ENCODE measurements around the gene MRGPRX2. TPM values are rescaled to one million over a fixed set of nuclear protein-coding genes. Genes with fewer than 3 reads are reported as not detected.

Gene MRGPRX2
- total and polyA plus RNA-seq, 10 of the 15 experiments (the other 5 are each of a cell fraction or from before 2014, with no cell fraction given), result 0.03 to 0.11 TPM; not detected in 8

DNA sequence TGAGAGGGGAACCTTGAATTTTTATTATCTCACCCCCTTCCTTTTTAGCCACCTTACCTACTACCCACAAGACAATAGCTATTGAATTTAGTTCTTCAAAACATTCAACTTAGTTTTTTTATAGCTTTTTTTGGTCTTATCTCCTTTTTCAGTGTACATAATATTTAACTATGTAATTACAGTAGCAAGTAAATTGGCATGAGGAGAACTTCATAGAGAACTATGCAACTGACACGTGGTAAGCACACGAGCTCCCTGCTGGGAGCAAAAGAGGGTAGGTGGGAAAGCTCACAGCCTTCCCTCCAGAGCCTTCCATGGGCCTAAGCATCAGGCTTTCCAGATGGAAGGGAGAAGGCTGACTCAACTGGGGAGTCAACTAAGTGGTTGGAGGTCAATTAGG is 34.3 kb upstream of the MRGPRX2 start:
- no peak overlapping the region for H3K9ac ChIP-seq (ENCODE audit: control insufficient read depth, insufficient read depth, low read length)
- no peak for FAIRE-seq
- in situ Hi-C loops (cut with MboI), result no loop called here

DNA sequence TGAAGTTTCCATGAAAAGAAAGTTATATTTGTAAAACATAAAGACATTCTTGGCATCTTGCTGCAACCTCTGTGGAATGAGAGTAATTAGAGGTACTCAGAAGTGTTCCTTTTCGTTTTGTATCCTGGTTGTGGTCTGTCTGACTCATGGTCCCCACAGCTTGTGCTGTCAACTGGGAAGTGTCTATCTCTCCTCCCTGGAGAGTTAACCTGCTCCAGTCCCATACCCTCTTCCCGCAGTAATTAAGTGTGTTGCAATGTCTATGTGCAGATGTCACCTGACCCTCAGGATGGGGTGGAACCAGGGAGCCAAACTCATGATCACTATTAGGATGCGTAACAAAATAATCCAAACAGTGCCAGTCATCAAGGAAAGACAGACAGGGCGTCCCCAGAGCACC is 33.5 kb upstream of the MRGPRX2 start:
- Histone ChIP-seq H3K4me1 (ENCODE audit: control insufficient read depth, insufficient read depth, low read length) (no peaks in the 10 kb centered on the region), H3K9me3 (replicated peaks; ENCODE audit: control insufficient read depth, insufficient read depth, low read length) (no peaks in the 10 kb centered on the region), H3K4me3 (no peak overlapping the region), H3K27ac (ENCODE audit: control insufficient read depth, insufficient read depth) (no peak overlapping the region), H3K9ac (ENCODE audit: control insufficient read depth, insufficient read depth, low read length) (no peak overlapping the region), H3K4me2 (ENCODE audit: control insufficient read depth, insufficient read depth) (no peak overlapping the region), H3K36me3 (ENCODE audit: control insufficient read depth in 2 of 2, insufficient read depth in 2 of 2, low read length in 1 of 2) (no peaks in the 10 kb centered on the region), H4K20me1 (ENCODE audit: control insufficient read depth, insufficient read depth) (no peaks in the 10 kb centered on the region), H3K79me2 (ENCODE audit: control insufficient read depth, insufficient read depth, low read length) (no peaks in the 10 kb centered on the region), H3K27me3 (replicated peaks in 1 of 2; ENCODE audit: control insufficient read depth in 2 of 2, insufficient read depth in 2 of 2, low read length in 1 of 2) (no peaks in the 10 kb centered on the region), H2AFZ (ENCODE audit: control insufficient read depth, low read depth, low read length) (no peak overlapping the region)
- DNase-seq (ENCODE audit: low read depth, low spot score) (no peak), FAIRE-seq (no peak), ATAC-seq (no peak)
- 60% methylated on average over 4 of the region's 4 CpGs for WGBS (ENCODE audit: insufficient coverage, insufficient replicate concordance, low lambda C conversion rate, missing lambda C conversion rate)
- in situ Hi-C loops (cut with MboI), result no loop called here
- ChIA-PET CTCF (interaction anchor here (1.3 kb wide), 1 partner anchor 16 kb away, joined by 3 read pairs; no protein-coding TSS in a partner anchor), POLR2A (no interaction called here), RAD21 (ENCODE audit: unreplicated experiment) (no interaction called here), SMC1A (ENCODE audit: uncharacterized antibody, unreplicated experiment) (no interaction called here)
- intact Hi-C loops (cut with micrococcal nuclease; ENCODE audit: unreplicated experiment), result no loop called here
- no TSS peak for BruUV-seq (replicated peaks)
- TF ChIP-seq NFXL1 (IDR thresholded peaks at IDR 0.05; ENCODE audit: borderline replicate concordance) (no peak), TAF1 (IDR thresholded peaks at IDR 0.05; ENCODE audit: borderline replicate concordance, low read depth, low read length) (no peak), RELA (IDR thresholded peaks at IDR 0.05; ENCODE audit: borderline replicate concordance, partially characterized antibody) (no peak), POLR2AphosphoS5 (IDR thresholded peaks at IDR 0.05; ENCODE audit: low read length) (no peak), CREM (IDR thresholded peaks at IDR 0.05; ENCODE audit: low read depth) (no peak), TCF7 (IDR thresholded peaks at IDR 0.05; ENCODE audit: borderline replicate concordance) (no peak), GABPA (IDR thresholded peaks at IDR 0.05; ENCODE audit: low read depth) (no peak), SIX5 (IDR thresholded peaks at IDR 0.05; ENCODE audit: low read depth, low read length, severe bottlenecking) (no peak), MEF2B (IDR thresholded peaks at IDR 0.05; ENCODE audit: partially characterized antibody, poor library complexity, severe bottlenecking) (no peak), PAX8 (IDR thresholded peaks at IDR 0.05) (no peak), ZZZ3 (IDR thresholded peaks at IDR 0.05; ENCODE audit: control insufficient read depth, insufficient read length, low read depth) (no peak), NFYB (IDR thresholded peaks at IDR 0.05; ENCODE audit: insufficient read depth, low read depth, low read length) (no peak), ZNF622 (IDR thresholded peaks at IDR 0.05) (no peak), SPI1 (IDR thresholded peaks at IDR 0.05; ENCODE audit: borderline replicate concordance, insufficient read depth, low read depth, low read length) (no peak)
- TF ChIP-seq, protein P1, sequence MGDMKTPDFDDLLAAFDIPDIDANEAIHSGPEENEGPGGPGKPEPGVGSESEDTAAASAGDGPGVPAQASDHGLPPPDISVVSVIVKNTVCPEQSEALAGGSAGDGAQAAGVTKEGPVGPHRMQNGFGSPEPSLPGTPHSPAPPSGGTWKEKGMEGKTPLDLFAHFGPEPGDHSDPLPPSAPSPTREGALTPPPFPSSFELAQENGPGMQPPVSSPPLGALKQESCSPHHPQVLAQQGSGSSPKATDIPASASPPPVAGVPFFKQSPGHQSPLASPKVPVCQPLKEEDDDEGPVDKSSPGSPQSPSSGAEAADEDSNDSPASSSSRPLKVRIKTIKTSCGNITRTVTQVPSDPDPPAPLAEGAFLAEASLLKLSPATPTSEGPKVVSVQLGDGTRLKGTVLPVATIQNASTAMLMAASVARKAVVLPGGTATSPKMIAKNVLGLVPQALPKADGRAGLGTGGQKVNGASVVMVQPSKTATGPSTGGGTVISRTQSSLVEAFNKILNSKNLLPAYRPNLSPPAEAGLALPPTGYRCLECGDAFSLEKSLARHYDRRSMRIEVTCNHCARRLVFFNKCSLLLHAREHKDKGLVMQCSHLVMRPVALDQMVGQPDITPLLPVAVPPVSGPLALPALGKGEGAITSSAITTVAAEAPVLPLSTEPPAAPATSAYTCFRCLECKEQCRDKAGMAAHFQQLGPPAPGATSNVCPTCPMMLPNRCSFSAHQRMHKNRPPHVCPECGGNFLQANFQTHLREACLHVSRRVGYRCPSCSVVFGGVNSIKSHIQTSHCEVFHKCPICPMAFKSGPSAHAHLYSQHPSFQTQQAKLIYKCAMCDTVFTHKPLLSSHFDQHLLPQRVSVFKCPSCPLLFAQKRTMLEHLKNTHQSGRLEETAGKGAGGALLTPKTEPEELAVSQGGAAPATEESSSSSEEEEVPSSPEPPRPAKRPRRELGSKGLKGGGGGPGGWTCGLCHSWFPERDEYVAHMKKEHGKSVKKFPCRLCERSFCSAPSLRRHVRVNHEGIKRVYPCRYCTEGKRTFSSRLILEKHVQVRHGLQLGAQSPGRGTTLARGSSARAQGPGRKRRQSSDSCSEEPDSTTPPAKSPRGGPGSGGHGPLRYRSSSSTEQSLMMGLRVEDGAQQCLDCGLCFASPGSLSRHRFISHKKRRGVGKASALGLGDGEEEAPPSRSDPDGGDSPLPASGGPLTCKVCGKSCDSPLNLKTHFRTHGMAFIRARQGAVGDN (IDR thresholded peaks at IDR 0.05), result no peak

More for the DNA sequence above, 34.3 kb upstream of the MRGPRX2 start:
- WGBS (ENCODE audit: insufficient coverage, insufficient replicate concordance, low lambda C conversion rate, missing lambda C conversion rate), result 3% methylated on average over 2 of the region's 2 CpGs
- Histone ChIP-seq H3K36me3 (ENCODE audit: control insufficient read depth in 2 of 2, insufficient read depth in 2 of 2, low read length in 1 of 2) (no peaks in the 10 kb centered on the region), H2AFZ (ENCODE audit: control insufficient read depth, low read depth, low read length) (no peak overlapping the region), H4K20me1 (ENCODE audit: control insufficient read depth, insufficient read depth) (no peaks in the 10 kb centered on the region), H3K4me2 (ENCODE audit: control insufficient read depth, insufficient read depth) (no peak overlapping the region), H3K9me3 (replicated peaks; ENCODE audit: control insufficient read depth, insufficient read depth, low read length) (no peaks in the 10 kb centered on the region), H3K27ac (ENCODE audit: control insufficient read depth, insufficient read depth) (no peak overlapping the region), H3K27me3 (replicated peaks in 1 of 2; ENCODE audit: control insufficient read depth in 2 of 2, insufficient read depth in 2 of 2, low read length in 1 of 2) (peaks cover 0 to 2% of the 10 kb centered on the region in 2 experiments; a peak in 1 of 4 replicates), H3K4me3 (no peak overlapping the region), H3K4me1 (ENCODE audit: control insufficient read depth, insufficient read depth, low read length) (no peaks in the 10 kb centered on the region), H3K79me2 (ENCODE audit: control insufficient read depth, insufficient read depth, low read length) (no peaks in the 10 kb centered on the region)
- SMC1A ChIA-PET (ENCODE audit: uncharacterized antibody, unreplicated experiment), result interaction anchor here (0.5 kb wide), 1 partner anchor 739 kb away, joined by 4 read pairs; no protein-coding TSS in a partner anchor
- no peak for ATAC-seq
- RAD21 ChIA-PET (ENCODE audit: unreplicated experiment), result no interaction called here
- POLR2A ChIA-PET, result no interaction called here
- no peak for DNase-seq (ENCODE audit: low read depth, low spot score)
- intact Hi-C loops (cut with micrococcal nuclease; ENCODE audit: unreplicated experiment), result no loop called here
- CTCF ChIA-PET, result interaction anchor here (0.8 to 1.0 kb wide), 4 partner anchors 17 to 73 kb away, joined by 3 to 5 read pairs (median 3); no protein-coding TSS in a partner anchor
- no peak for TF ChIP-seq SP1 (IDR thresholded peaks at IDR 0.05; ENCODE audit: low read depth, low read length)
- BruUV-seq (replicated peaks), result no TSS peak

Measured in GM12878 (cell line).